Measurements from ENCODE around the gene CYGB.
"Not testable (repeated sequence)": the region's sequence is repeated elsewhere in the genome, so short reads cannot be mapped to it uniquely, and the experiment has no call there.

The CYGB gene

DNA sequence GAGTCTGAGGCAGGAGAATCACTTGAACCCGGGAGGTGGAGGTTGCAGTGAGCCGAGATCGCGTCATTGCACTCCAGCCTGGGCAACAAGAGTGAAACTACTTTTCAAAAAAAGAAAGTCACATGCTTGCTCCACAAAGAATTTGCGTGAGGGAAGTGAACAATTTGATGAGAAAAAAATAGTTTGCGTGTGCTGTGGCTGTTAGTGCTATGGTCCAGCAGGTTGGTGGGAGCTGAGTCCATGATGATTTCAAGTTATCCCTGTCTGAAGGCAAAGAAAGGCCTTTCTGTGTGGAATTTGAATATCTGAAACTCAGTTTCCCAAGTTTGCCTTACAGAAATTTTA is 23.3 kb upstream of the CYGB start:
- DNase-seq (ENCODE audit: low read depth, low spot score): no peak
- H3K4me3 ChIP-seq (ENCODE audit: low read depth, low read length): no peak overlapping the region
- CTCF ChIA-PET: interaction anchor here (0.9 to 7.9 kb wide), 5 partner anchors 14 to 62 kb away, joined by 3 to 123 read pairs (median 5); no protein-coding TSS in a partner anchor

GRCh38 chr17:76560036-76560876 is 22.7 kb upstream of the CYGB start:
- H3K4me3 ChIP-seq (ENCODE audit: low read depth, low read length): peak overlapping the region; percentile 18; the same call in 1 of the 2 replicates
- no peak for DNase-seq (ENCODE audit: low read depth, low spot score)
- TF ChIP-seq, protein P1, sequence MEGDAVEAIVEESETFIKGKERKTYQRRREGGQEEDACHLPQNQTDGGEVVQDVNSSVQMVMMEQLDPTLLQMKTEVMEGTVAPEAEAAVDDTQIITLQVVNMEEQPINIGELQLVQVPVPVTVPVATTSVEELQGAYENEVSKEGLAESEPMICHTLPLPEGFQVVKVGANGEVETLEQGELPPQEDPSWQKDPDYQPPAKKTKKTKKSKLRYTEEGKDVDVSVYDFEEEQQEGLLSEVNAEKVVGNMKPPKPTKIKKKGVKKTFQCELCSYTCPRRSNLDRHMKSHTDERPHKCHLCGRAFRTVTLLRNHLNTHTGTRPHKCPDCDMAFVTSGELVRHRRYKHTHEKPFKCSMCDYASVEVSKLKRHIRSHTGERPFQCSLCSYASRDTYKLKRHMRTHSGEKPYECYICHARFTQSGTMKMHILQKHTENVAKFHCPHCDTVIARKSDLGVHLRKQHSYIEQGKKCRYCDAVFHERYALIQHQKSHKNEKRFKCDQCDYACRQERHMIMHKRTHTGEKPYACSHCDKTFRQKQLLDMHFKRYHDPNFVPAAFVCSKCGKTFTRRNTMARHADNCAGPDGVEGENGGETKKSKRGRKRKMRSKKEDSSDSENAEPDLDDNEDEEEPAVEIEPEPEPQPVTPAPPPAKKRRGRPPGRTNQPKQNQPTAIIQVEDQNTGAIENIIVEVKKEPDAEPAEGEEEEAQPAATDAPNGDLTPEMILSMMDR (IDR thresholded peaks at IDR 0.05; ENCODE audit: insufficient read depth, low read length, missing control alignments): no peak
- POLR2A ChIA-PET: no interaction called here
- CTCF ChIA-PET: interaction anchor here (0.9 to 7.9 kb wide), 6 partner anchors 13 to 142 kb away, joined by 3 to 123 read pairs (median 4); no protein-coding TSS in a partner anchor

More for the DNA sequence above, 23.3 kb upstream of the CYGB start:
- TF ChIP-seq, protein P1 (IDR thresholded peaks at IDR 0.05; ENCODE audit: insufficient read depth, low read length, missing control alignments): no peak
- POLR2A ChIA-PET: no interaction called here

GRCh38 chr17:76559460-76559859 is 22.0 kb upstream of the CYGB start:
- ChIA-PET POLR2A (interaction anchor here (2.5 kb wide), 1 partner anchor 65 kb away, joined by 9 read pairs; no protein-coding TSS in a partner anchor), CTCF (interaction anchor here (2.0 to 7.9 kb wide), 4 partner anchors 37 to 150 kb away, joined by 4 to 123 read pairs (median 20); no protein-coding TSS in a partner anchor)
- peak overlapping the region; percentile 96 for H3K4me3 ChIP-seq (ENCODE audit: low read depth, low read length)
- DNase-seq (ENCODE audit: low read depth, low spot score): not testable (repeated sequence)

DNA sequence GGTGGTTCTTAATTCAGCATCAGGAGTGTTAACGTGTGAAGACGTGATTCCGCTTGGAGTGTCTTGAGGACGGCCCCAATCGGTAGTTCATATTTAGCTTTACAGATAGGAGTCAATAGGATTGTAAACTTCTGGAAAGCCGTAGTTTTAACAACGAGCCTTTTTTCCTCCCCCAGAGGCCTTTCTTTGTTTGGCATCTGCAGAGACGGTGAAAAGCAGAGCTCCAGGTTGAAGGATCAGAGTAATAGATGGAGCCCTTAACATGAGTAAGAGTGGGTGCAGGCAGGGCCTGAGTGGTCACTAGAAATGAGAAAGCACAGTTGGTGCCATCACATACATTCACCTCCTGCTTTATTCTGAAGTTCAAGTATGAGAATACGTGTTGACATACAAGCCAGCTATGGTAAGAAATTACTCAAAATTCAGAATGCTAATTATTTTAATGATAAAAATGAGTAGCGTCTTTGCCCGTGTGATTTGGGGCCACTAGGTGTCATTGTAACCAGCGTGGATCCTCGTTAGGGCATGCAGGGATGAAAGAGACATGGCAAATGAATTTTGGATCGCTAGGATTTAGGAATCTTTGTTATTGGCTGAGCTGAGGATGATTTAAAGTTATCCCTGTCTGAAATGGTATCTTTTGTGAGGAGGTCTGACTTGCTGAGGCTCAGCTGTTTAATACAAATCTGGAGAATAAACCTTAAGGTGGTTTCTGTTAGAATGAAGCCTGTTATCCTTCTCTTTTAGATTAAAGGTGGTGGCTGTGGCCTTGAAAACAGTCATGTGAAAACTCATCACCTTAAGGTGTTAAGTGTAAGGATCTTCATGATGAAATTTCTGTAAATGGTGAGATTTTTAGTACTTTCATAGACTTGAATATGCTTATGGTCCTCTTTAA is 20.9 kb upstream of the CYGB start:
- TF ChIP-seq, protein P1 (IDR thresholded peaks at IDR 0.05; ENCODE audit: insufficient read depth, low read length, missing control alignments): peak; percentile 52
- H3K4me3 ChIP-seq (ENCODE audit: low read depth, low read length): peak overlapping the region; percentile 96
- CTCF ChIA-PET: interaction anchor here (0.5 to 7.9 kb wide), 26 partner anchors 9 to 510 kb away, joined by 3 to 123 read pairs (median 5); partner anchors contain the start of genes JMJD6, METTL23 and PRCD
- DNase-seq (ENCODE audit: low read depth, low spot score): no peak
- POLR2A ChIA-PET: interaction anchor here (1.2 to 2.5 kb wide), 5 partner anchors 12 to 153 kb away, joined by 5 to 9 read pairs (median 5); no protein-coding TSS in a partner anchor

DNA sequence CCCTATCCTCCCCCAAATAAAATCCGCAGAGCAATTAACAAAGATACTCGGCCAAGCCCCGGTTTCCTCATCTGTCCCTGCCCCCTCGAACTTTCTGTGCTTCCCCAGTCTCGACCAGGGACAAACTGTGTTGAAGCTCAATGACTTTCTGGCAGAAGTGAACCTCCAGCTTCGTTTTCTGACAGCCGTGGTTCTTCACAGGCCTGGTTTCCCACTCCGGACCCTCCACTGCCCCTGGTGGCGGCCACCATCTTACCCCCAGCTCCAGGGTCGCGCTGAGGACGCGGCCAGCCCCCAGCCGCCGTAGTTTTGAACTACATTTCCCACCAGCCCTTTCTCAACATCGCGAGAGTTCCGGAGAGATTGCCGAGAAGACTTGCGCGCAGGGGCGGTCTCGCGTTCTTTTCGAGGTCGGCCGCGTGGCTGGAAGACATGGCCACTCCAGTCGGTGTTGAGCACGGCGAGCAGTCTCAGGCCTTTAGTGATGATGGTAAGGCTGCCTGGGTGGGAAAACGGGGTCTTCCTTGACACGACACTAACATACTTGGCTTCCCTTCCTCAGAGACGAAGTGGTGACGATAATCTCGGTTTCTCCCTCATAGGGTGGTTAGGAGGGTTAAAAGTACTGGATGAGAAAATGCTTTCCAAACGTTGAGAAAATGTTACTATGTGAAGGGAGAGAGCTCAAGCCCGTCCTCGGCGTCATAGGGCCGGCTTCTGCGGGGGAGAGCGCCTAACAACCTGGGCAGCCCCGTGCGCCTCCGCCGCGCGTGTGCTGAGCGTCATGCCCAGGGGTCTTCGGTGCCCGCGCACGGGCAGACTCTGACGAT is 20.1 kb upstream of the CYGB start:
- POLR2A ChIA-PET: interaction anchor here (0.6 to 2.5 kb wide), 9 partner anchors 9 to 497 kb away, joined by 3 to 9 read pairs (median 5); partner anchors contain the start of gene PRCD
- CTCF ChIA-PET: interaction anchor here (0.5 to 7.9 kb wide), 37 partner anchors 9 to 511 kb away, joined by 3 to 123 read pairs (median 5); partner anchors contain the start of genes AANAT, JMJD6, METTL23 and PRCD
- DNase-seq (ENCODE audit: low read depth, low spot score): peak; percentile 77
- peak overlapping the region; percentile 96 for H3K4me3 ChIP-seq (ENCODE audit: low read depth, low read length)
- TF ChIP-seq, protein P1 (IDR thresholded peaks at IDR 0.05; ENCODE audit: insufficient read depth, low read length, missing control alignments): peak; percentile 86
